GM18951 (cell line): ENCODE results near the gene B3GALT2.

ENCODE experiments used
- POLR2A ChIP-seq: IDR thresholded peaks from 4 replicates; pipeline ENCODE4 v1.6.1; 2011; ENCODE audit warnings: mild to moderate bottlenecking; ENCODE audit not compliant: insufficient read length, insufficient read depth; ENCODE audit errors: extremely low read depth
- in situ Hi-C: fragments of 300-500 bp; cut with MboI; formaldehyde crosslinking; loops from one replicate; pipeline ENCODE4 v1.12.0; 2022; ENCODE audit warnings: low sequenced_read_pairs, mixed read lengths, inconsistent platforms; ENCODE audit not compliant: unreplicated experiment

The B3GALT2 gene

GRCh38 chr1:193157360-193157759 is 29.1 kb downstream of the B3GALT2 start:
- in situ Hi-C loops = no loop called here

GRCh38 chr1:193156822-193157142 is 29.6 kb downstream of the B3GALT2 start:
- in situ Hi-C loops = no loop called here
- no peak for TF ChIP-seq POLR2A

More at GRCh38 chr1:193157360-193157759, 29.1 kb downstream of the B3GALT2 start:
- TF ChIP-seq POLR2A = no peak

DNA sequence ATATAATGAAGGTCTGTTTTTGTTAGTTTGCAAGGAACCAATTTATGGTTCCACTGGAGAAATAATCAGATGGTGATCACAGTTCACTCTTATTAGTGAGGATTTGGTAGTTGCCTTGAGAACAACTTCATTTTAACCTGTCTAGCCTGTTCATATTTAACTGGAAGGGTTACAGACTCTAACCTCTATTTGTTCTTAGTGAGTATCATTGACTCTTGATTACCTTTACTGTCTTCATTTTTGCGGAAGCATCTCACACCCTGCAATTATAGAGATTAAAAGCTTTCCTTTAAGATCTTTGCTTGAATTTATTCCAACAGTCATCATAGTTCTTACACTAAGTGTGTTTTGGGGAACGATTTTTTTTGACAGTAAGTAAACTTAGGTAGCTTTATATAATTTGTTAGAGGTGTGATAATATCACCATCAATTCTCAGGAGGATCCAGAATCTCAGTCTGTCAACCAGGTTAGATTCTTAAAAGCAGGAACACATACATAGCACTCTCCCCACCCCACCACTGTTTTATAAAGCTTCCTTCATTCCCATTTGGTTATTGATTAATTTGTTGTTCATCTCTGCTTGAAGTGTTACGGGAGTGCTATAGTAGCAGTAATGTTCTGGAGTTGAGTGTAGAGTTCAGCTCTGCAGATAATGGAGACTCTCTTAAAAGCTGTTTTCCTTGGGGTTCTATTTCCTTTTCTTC is 30.1 kb downstream of the B3GALT2 start:
- no peak for TF ChIP-seq POLR2A
- in situ Hi-C loops = no loop called here

GRCh38 chr1:193144999-193145398 is 41.4 kb downstream of the B3GALT2 start:
- in situ Hi-C loops = no loop called here
- no peak for TF ChIP-seq POLR2A

DNA sequence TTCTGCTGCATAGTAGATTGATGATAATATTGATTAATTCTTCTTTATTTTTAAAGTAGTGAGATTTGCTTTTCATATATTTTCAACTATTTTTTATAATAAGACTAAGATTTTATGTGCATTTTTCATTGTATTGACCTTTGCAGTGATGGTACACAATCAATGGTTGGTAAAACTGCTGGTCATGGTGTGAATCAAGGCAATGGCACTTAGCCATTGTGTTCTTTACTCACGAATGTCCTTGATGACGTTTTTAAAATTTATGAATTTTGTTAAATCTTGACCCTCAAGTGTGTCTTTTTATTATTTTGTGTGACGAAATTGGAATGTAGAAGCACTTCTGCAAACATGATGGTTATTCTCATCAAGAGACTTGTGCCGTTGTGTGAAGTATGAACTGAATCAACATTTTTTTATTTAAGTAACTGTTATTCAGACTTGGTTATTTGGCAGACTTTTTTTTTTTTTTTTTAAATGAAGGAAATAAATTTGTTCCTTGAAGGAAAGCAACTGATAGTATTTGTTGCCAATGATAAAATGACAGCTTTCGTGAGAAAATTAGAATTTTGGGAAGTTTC is 42.0 kb downstream of the B3GALT2 start:
- no peak for TF ChIP-seq POLR2A
- in situ Hi-C loops = no loop called here

DNA sequence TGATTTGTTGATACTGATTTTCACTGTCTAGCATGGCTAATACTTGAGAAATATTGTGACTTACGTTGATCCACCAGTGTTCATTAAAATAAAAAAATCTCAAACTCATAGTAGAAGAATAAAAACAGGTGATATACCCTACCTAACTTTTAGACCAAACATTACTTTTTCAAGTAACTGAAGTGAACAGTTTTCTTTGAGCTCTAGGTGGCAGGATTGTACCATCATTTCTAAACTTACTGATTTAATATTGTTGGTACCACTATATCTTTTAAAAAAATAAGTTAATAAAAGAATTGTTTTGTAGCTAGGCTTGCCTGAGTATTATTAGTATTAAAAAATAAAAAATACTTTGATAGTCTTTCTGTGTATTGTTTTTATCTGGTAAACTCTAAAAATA is 43.1 kb downstream of the B3GALT2 start:
- no peak for TF ChIP-seq POLR2A
- in situ Hi-C loops = no loop called here

DNA sequence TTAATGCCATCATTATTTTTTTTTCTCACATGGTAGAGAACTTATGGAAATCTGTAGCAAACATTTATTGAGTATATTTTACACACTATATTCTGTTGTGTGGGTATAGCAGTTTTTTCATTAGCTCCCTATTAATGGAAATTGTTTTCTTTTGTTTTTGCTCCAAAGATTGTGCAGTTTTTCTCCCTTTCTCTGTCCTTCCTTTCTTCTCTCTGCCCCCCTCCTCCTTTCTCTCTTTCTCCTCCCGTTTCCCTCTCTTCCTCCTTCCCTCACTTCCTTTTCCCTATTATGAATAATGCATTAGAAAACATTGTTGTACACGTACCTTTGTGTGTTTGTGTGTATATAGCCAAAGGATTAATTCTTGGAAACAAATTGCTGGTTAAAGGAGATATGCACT is 44.0 kb downstream of the B3GALT2 start:
- no peak for TF ChIP-seq POLR2A
- in situ Hi-C loops = no loop called here

DNA sequence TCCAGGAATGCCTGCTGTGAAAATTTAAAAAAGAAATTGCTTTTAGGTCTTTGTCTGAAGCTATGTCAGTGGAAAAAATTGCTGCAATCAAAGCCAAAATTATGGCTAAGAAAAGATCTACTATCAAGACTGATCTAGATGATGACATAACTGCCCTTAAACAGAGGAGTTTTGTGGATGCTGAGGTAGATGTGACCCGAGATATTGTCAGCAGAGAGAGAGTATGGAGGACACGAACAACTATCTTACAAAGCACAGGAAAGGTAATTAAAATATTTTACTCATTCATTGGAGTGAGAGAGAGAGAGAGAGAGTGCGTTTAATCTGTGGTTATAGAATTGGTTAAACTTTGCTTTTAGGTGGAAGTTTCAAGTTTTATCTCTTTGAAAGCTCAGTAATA is 44.6 kb downstream of the B3GALT2 start:
- in situ Hi-C loops = no loop called here

GRCh38 chr1:193140254-193140653 is 46.2 kb downstream of the B3GALT2 start:
- no peak for TF ChIP-seq POLR2A
- in situ Hi-C loops = no loop called here

More for the DNA sequence above, 44.6 kb downstream of the B3GALT2 start:
- no peak for TF ChIP-seq POLR2A

DNA sequence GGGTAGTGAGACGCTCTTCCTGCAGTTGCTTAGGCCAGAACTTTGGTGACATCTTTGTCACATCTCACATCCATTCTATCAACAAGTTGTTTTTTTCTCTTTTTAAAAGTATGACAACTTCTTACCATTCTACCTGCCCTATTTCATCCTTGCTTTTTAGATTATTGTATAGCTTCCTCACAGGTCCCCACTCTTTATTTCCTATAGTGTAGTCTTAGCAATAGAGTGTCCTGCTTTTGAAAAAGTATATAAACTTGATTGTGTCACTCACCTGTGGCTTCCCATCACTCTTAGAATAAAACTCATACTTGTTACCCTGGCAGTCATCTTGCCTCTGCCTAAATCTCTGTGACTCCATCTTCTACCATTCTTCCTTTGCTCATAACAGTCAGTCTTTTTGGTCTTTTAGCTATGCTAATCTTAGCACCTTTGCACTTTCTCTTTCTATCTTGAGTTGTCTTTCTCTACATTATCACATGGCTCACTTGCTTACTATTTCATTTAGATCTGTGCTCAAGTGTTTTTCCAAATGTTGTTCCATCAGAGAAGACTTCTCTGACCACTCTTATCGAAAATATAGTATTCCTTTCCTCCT is 55.0 kb downstream of the B3GALT2 start:
- no peak for TF ChIP-seq POLR2A
- in situ Hi-C loops = no loop called here
